GM12878 (cell line): ENCODE measurements around the gene ADIG. TPM values are rescaled to one million over a fixed set of nuclear protein-coding genes. Genes with fewer than 3 reads are reported as not detected.

ENCODE experiments used
- ATAC-seq: fragments of 200-7000 bp; cut with Tn5 transposase; 3 replicates; pipeline ENCODE4 v1.9.1; 2020; ENCODE audit warnings: mild to moderate bottlenecking, moderate library complexity
- BruUV-seq: library from RNA; stranded (reverse); fragments of 400-500 nt; replicated peaks from 2 replicates; lab custom pipeline; 2021; lab: Mats Ljungman, UMichigan
- CTCF ChIA-PET: fragments of 300-600 bp; sonication (Branson Sonifier 250); formaldehyde crosslinking; extraction: SDS; loops from one replicate; lab custom pipeline; 2021; ENCODE audit warnings: inconsistent platforms; lab: Yijun Ruan, JAX
- POLR2A ChIA-PET: fragments of 350-600 bp; formaldehyde crosslinking; extraction: SDS; loops from one replicate; lab custom pipeline; 2021; ENCODE audit warnings: inconsistent platforms; lab: Charles Lee
- RAD21 ChIA-PET: fragments of 300-600 bp; sonication (Branson Sonifier 250); formaldehyde crosslinking; loops from one replicate; lab custom pipeline; 2023; ENCODE audit warnings: antibody characterized with exemption; ENCODE audit not compliant: unreplicated experiment; lab: Charles Lee
- SMC1A ChIA-PET: fragments of 300-600 bp; sonication (Branson Sonifier 250); formaldehyde crosslinking; loops from one replicate; lab custom pipeline; 2023; ENCODE audit not compliant: unreplicated experiment, uncharacterized antibody; lab: Charles Lee
- DNase-seq: peaks from one replicate; pipeline ENCODE4 v3.0.0-alpha.2; 2011; ENCODE audit warnings: low read depth, low spot score
- FAIRE-seq: peaks from 3 replicates; lab custom pipeline; 2011; peaks lifted over from hg19 to GRCh38; lab: Jason Lieb, UNC
- H2AFZ ChIP-seq: 2 replicates; pipeline ENCODE4 v1.6.0; 2011; ENCODE audit warnings: low read depth, low read length, control low read depth; ENCODE audit not compliant: control insufficient read depth
- H3K27ac ChIP-seq: 2 replicates; pipeline ENCODE4 v1.5.1; 2011; ENCODE audit warnings: control low read depth; ENCODE audit not compliant: control insufficient read depth, insufficient read depth
- H3K27me3 ChIP-seq, 2 experiments: replicated peaks in 1 of 2; 2 replicates each; pipeline versions ENCODE4 v1.6.0 to v1.6.1; 2011; ENCODE audit warnings: low read length in 1 of 2; ENCODE audit not compliant: control insufficient read depth in 2 of 2, insufficient read depth in 2 of 2
- H3K36me3 ChIP-seq, 2 experiments: 2 replicates each; pipeline ENCODE4 v1.5.1; 2011; ENCODE audit warnings: low read length in 1 of 2; ENCODE audit not compliant: control insufficient read depth in 2 of 2, insufficient read depth in 2 of 2
- H3K4me1 ChIP-seq: 2 replicates; pipeline ENCODE4 v1.6.1; 2011; ENCODE audit warnings: mild to moderate bottlenecking, low read length, moderate library complexity, mixed read lengths; ENCODE audit not compliant: control insufficient read depth, insufficient read depth
- H3K4me2 ChIP-seq: 2 replicates; pipeline ENCODE4 v1.6.0; 2011; ENCODE audit warnings: control low read depth; ENCODE audit not compliant: control insufficient read depth, insufficient read depth
- H3K4me3 ChIP-seq: fragments of 200-600 bp; sonication (generic); 2 replicates; pipeline ENCODE4 v1.5.1; 2016
- H3K79me2 ChIP-seq: 2 replicates; pipeline ENCODE4 v1.6.0; 2011; ENCODE audit warnings: low read length; ENCODE audit not compliant: control insufficient read depth, insufficient read depth
- H3K9ac ChIP-seq: 2 replicates; pipeline ENCODE4 v1.8.0; 2011; ENCODE audit warnings: low read length, control low read depth, mixed read lengths; ENCODE audit not compliant: control insufficient read depth, insufficient read depth
- H3K9me3 ChIP-seq: replicated peaks from 3 replicates; pipeline ENCODE4 v1.5.1; 2011; ENCODE audit warnings: mild to moderate bottlenecking, low read length; ENCODE audit not compliant: control insufficient read depth, insufficient read depth
- H4K20me1 ChIP-seq: 2 replicates; pipeline ENCODE4 v1.6.0; 2011; ENCODE audit not compliant: control insufficient read depth, insufficient read depth
- ASH2L ChIP-seq: fragments of 300-600, 200-600 bp; sonication (generic); IDR thresholded peaks from 2 replicates; pipeline ENCODE4 v1.6.1; 2017; ENCODE audit warnings: low read depth, mild to moderate bottlenecking, borderline replicate concordance
- ATF2 ChIP-seq: IDR thresholded peaks from 2 replicates; pipeline ENCODE4 v1.6.1; 2012; ENCODE audit warnings: low read length, inconsistent platforms
- BCL11A ChIP-seq: IDR thresholded peaks from 2 replicates; pipeline ENCODE4 v1.6.1; 2011; ENCODE audit warnings: low read depth, low read length
- HCFC1 ChIP-seq: fragments of 150-350 bp; IDR thresholded peaks from 2 replicates; pipeline ENCODE4 v1.6.1; 2014; ENCODE audit warnings: low read length
- IRF3 ChIP-seq: fragments of 450-650 bp; IDR thresholded peaks from 2 replicates; pipeline ENCODE4 v1.6.1; 2014; ENCODE audit warnings: mild to moderate bottlenecking
- RAD51 ChIP-seq: fragments of 450-650 bp; IDR thresholded peaks from 2 replicates; pipeline ENCODE4 v1.6.1; 2016; ENCODE audit warnings: moderate library complexity, mild to moderate bottlenecking, inconsistent platforms
- ZZZ3 ChIP-seq: IDR thresholded peaks from 2 replicates; pipeline ENCODE4 v1.6.1; 2011; ENCODE audit warnings: low read depth; ENCODE audit not compliant: control insufficient read depth, insufficient read length
- WGBS: methylation state at CpG from one replicate; pipeline ENCODE4 v1.1.6; 2016; ENCODE audit warnings: low lambda C conversion rate; ENCODE audit not compliant: insufficient replicate concordance, insufficient coverage; ENCODE audit errors: missing lambda C conversion rate; 5-methylcytosine and 5-hydroxymethylcytosine counted together
- in situ Hi-C: fragments of 300-500 bp; cut with MboI; formaldehyde crosslinking; loops from 9 replicates; pipeline ENCODE4 v1.14.3; 2018; ENCODE audit warnings: mixed read lengths
- intact Hi-C: fragments of 100-400 bp; cut with micrococcal nuclease; formaldehyde crosslinking; loops from one replicate; pipeline ENCODE4 v1.14.2; 2022; ENCODE audit not compliant: unreplicated experiment
- polyA plus RNA-seq, 11 experiments: library from polyadenylated mRNA; depleted of rRNA in 4 of 11; unstranded in 6 of 11; stranded (reverse) in 5 of 11; fragments of >200 nt; fragmentation: Nextera tagmentation in 4 of 11; fragmentation: Illumina TruSeq in 1 of 11; extraction: Ambion mirVana in 4 of 11; extraction: Trizol in 1 of 11; gene quantifications; 1 replicate in 1 of 11; 2 replicates in 10 of 11; pipeline versions ENCODE4 v1.2.1 to v1.2.3, GENCODE V29; 2011 to 2016; ENCODE audit warnings: inconsistent platforms in 2 of 11, missing spikeins in 2 of 11, low read depth in 1 of 11
- total RNA-seq, 4 experiments: library from RNA; depleted of rRNA in 3 of 4; stranded (reverse); fragments of >200 nt in 3 of 4; fragmentation: Illumina TruSeq in 1 of 4; extraction: Trizol in 1 of 4; gene quantifications; 2 replicates each; pipeline versions ENCODE4 v1.2.1 to v1.2.3, GENCODE V29; 2013 to 2021
- TF ChIP-seq, protein P1 (sequence below): fragments of 450-650 bp; IDR thresholded peaks from 2 replicates; pipeline ENCODE4 v1.6.1; 2017; ENCODE audit warnings: mild to moderate bottlenecking
- TF ChIP-seq, protein P2 (sequence below): fragments of 450-650 bp; conservative IDR thresholded peaks from 2 replicates; pipeline ENCODE4 v1.6.1; 2017; ENCODE audit warnings: mild to moderate bottlenecking, moderate library complexity
- TF ChIP-seq, protein P3 (sequence below): IDR thresholded peaks from 2 replicates; pipeline ENCODE4 v1.6.1; 2011; ENCODE audit warnings: low read depth, low read length, improper control_type of control experiment, borderline replicate concordance

Gene ADIG
- total and polyA plus RNA-seq, 10 of the 15 experiments (the other 5 are each of a cell fraction or from before 2014, with no cell fraction given) = not detected

DNA sequence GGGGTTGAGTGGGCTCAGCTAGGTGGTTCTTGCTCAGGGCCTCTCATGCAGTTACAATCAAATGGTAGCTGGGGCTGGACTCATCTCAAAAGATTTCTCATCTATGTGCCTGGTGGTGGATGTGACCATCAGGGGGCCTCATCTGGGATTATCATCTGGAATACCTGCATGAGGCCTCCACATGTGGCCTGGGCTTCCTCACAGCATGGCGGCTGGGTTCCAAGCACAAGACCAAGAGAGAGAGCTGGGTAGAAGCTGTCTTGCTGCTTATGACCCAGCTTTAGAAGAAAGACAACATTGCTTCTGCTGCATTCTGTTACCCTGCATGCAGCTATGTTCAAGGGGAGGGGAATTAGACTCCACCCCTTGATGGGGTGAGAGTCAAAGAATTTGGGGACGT is 43.1 kb downstream of the ADIG start:
- Histone ChIP-seq H3K4me1 (no peaks in the 10 kb centered on the region), H2AFZ (no peak overlapping the region), H3K79me2 (no peaks in the 10 kb centered on the region), H4K20me1 (no peaks in the 10 kb centered on the region), H3K27ac (no peak overlapping the region)
- ATAC-seq = no peak
- no peak for FAIRE-seq
- ChIA-PET POLR2A (no interaction called here), SMC1A (no interaction called here), CTCF (no interaction called here)
- in situ Hi-C loops = no loop called here
- intact Hi-C loops = no loop called here
- no TSS peak for BruUV-seq
- DNase-seq = no peak
- WGBS = 42% methylated on average over 2 of the region's 2 CpGs
- TF ChIP-seq ATF2 (no peak), HCFC1 (no peak), BCL11A (no peak), IRF3 (no peak), ZZZ3 (no peak), ASH2L (no peak), RAD51 (no peak)
- TF ChIP-seq, protein P1, sequence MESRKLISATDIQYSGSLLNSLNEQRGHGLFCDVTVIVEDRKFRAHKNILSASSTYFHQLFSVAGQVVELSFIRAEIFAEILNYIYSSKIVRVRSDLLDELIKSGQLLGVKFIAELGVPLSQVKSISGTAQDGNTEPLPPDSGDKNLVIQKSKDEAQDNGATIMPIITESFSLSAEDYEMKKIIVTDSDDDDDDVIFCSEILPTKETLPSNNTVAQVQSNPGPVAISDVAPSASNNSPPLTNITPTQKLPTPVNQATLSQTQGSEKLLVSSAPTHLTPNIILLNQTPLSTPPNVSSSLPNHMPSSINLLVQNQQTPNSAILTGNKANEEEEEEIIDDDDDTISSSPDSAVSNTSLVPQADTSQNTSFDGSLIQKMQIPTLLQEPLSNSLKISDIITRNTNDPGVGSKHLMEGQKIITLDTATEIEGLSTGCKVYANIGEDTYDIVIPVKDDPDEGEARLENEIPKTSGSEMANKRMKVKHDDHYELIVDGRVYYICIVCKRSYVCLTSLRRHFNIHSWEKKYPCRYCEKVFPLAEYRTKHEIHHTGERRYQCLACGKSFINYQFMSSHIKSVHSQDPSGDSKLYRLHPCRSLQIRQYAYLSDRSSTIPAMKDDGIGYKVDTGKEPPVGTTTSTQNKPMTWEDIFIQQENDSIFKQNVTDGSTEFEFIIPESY = no peak
- TF ChIP-seq, protein P2, sequence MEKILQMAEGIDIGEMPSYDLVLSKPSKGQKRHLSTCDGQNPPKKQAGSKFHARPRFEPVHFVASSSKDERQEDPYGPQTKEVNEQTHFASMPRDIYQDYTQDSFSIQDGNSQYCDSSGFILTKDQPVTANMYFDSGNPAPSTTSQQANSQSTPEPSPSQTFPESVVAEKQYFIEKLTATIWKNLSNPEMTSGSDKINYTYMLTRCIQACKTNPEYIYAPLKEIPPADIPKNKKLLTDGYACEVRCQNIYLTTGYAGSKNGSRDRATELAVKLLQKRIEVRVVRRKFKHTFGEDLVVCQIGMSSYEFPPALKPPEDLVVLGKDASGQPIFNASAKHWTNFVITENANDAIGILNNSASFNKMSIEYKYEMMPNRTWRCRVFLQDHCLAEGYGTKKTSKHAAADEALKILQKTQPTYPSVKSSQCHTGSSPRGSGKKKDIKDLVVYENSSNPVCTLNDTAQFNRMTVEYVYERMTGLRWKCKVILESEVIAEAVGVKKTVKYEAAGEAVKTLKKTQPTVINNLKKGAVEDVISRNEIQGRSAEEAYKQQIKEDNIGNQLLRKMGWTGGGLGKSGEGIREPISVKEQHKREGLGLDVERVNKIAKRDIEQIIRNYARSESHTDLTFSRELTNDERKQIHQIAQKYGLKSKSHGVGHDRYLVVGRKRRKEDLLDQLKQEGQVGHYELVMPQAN = no peak
- TF ChIP-seq, protein P3, sequence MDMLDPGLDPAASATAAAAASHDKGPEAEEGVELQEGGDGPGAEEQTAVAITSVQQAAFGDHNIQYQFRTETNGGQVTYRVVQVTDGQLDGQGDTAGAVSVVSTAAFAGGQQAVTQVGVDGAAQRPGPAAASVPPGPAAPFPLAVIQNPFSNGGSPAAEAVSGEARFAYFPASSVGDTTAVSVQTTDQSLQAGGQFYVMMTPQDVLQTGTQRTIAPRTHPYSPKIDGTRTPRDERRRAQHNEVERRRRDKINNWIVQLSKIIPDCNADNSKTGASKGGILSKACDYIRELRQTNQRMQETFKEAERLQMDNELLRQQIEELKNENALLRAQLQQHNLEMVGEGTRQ = no peak
- TF ChIP-seq, all 136 proteins: peak for 0
- no peak overlapping the region for H3K4me3 ChIP-seq
- no peak overlapping the region for H3K9ac ChIP-seq
- RAD21 ChIA-PET = no interaction called here
- H3K4me2 ChIP-seq = no peak overlapping the region
- no peaks in the 10 kb centered on the region for H3K9me3 ChIP-seq
- no peaks in the 10 kb centered on the region for H3K36me3 ChIP-seq
- no peaks in the 10 kb centered on the region for H3K27me3 ChIP-seq
